Astrocyte (in vitro differentiated cells and primary cell): ENCODE measurements around the gene NEFH. TPM values are rescaled to one million over a fixed set of nuclear protein-coding genes. Genes with fewer than 3 reads are reported as not detected.

ENCODE experiments used
- DNase-seq: peaks from one replicate; pipeline ENCODE4 v3.0.0-alpha.2; 2010; ENCODE audit warnings: low read depth
- FAIRE-seq: peaks from 2 replicates; lab custom pipeline; 2011; peaks lifted over from hg19 to GRCh38; lab: Jason Lieb, UNC
- H2AFZ ChIP-seq: 2 replicates; pipeline ENCODE4 v1.6.0; 2012; ENCODE audit warnings: low read depth, low read length, inconsistent platforms
- H3K27ac ChIP-seq: 2 replicates; pipeline ENCODE4 v1.5.1; 2011; ENCODE audit warnings: low read depth, low read length, inconsistent platforms
- H3K27me3 ChIP-seq: 2 replicates; pipeline ENCODE4 v1.6.0; 2011; ENCODE audit warnings: low read length, inconsistent platforms; ENCODE audit not compliant: insufficient read depth
- H3K36me3 ChIP-seq: 2 replicates; pipeline ENCODE4 v1.5.1; 2011; ENCODE audit warnings: low read length, inconsistent platforms; ENCODE audit not compliant: insufficient read depth
- H3K4me1 ChIP-seq: 2 replicates; pipeline ENCODE4 v1.5.1; 2011; ENCODE audit warnings: low read length, inconsistent platforms; ENCODE audit not compliant: insufficient read depth
- H3K4me2 ChIP-seq: 2 replicates; pipeline ENCODE4 v1.6.0; 2012; ENCODE audit warnings: low read length, inconsistent platforms
- H3K4me3 ChIP-seq: 2 replicates; pipeline ENCODE4 v1.5.1; 2011; ENCODE audit warnings: low read depth, mild to moderate bottlenecking, low read length, inconsistent platforms; ENCODE audit not compliant: insufficient read depth
- H3K79me2 ChIP-seq: 2 replicates; pipeline ENCODE4 v1.6.0; 2012; ENCODE audit warnings: mild to moderate bottlenecking, low read length, inconsistent platforms; ENCODE audit not compliant: insufficient read depth
- H3K9ac ChIP-seq: 2 replicates; pipeline ENCODE4 v1.6.0; 2012; ENCODE audit warnings: mild to moderate bottlenecking, low read length, inconsistent platforms
- H3K9me3 ChIP-seq: 2 replicates; pipeline ENCODE4 v1.5.1; 2012; ENCODE audit warnings: low read depth, mild to moderate bottlenecking, low read length, inconsistent platforms; ENCODE audit not compliant: insufficient read depth
- H4K20me1 ChIP-seq: 2 replicates; pipeline ENCODE4 v1.6.0; 2012; ENCODE audit warnings: low read length, inconsistent platforms; ENCODE audit not compliant: insufficient read depth
- H3K27ac Mint-ChIP-seq: one replicate; pipeline ENCODE4 v1.8.0; 2021; ENCODE audit warnings: mild to moderate bottlenecking, mixed read lengths; ENCODE audit not compliant: unreplicated experiment
- H3K27me3 Mint-ChIP-seq: one replicate; pipeline ENCODE4 v1.8.0; 2021; ENCODE audit warnings: low read depth, mixed read lengths; ENCODE audit not compliant: unreplicated experiment
- H3K36me3 Mint-ChIP-seq: one replicate; pipeline ENCODE4 v1.8.0; 2021; ENCODE audit warnings: low read depth, mixed read lengths; ENCODE audit not compliant: unreplicated experiment
- H3K4me1 Mint-ChIP-seq: one replicate; pipeline ENCODE4 v1.8.0; 2021; ENCODE audit warnings: low read depth, mixed read lengths; ENCODE audit not compliant: unreplicated experiment
- H3K4me3 Mint-ChIP-seq: one replicate; pipeline ENCODE4 v1.8.0; 2021; ENCODE audit warnings: mild to moderate bottlenecking, moderate library complexity, mixed read lengths; ENCODE audit not compliant: unreplicated experiment
- H3K9me3 Mint-ChIP-seq: one replicate; pipeline ENCODE4 v1.8.0; 2021; ENCODE audit warnings: mild to moderate bottlenecking, mixed read lengths; ENCODE audit not compliant: unreplicated experiment
- CTCF ChIP-seq: IDR thresholded peaks from 2 replicates; pipeline ENCODE4 v1.5.1; 2011; ENCODE audit warnings: low read depth, mild to moderate bottlenecking, inconsistent platforms, low read length, moderate library complexity; ENCODE audit not compliant: insufficient read depth
- EZH2 ChIP-seq: IDR thresholded peaks from 2 replicates; pipeline ENCODE4 v1.6.1; 2012; ENCODE audit warnings: mild to moderate bottlenecking, low read length, inconsistent platforms; ENCODE audit not compliant: insufficient read depth
- total RNA-seq: library from RNA; stranded (reverse); gene quantifications from 2 replicates; pipeline ENCODE4 v1.2.1, GENCODE V29; 2021

Gene NEFH
- total RNA-seq, 1 donor from 2014 or later, result 3.1 TPM

GRCh38 chr22:29459773-29460172, 20.2 kb upstream of the NEFH start:
- no peaks in the 10 kb centered on the region for H3K27me3 ChIP-seq
- H3K4me1 Mint-ChIP-seq, result peaks cover 9% of the 10 kb centered on the region
- no peaks in the 10 kb centered on the region for H3K9me3 ChIP-seq
- no peaks in the 10 kb centered on the region for H3K79me2 ChIP-seq
- no peaks in the 10 kb centered on the region for H3K36me3 ChIP-seq
- peaks cover 3% of the 10 kb centered on the region for H3K27me3 Mint-ChIP-seq
- no peaks in the 10 kb centered on the region for H3K9me3 Mint-ChIP-seq
- no peaks in the 10 kb centered on the region for H3K36me3 Mint-ChIP-seq
- peaks cover 10% of the 10 kb centered on the region for H3K4me1 ChIP-seq
- TF ChIP-seq EZH2 (no peak), CTCF (no peak)
- H3K4me2 ChIP-seq, result no peak overlapping the region
- H2AFZ ChIP-seq, result peak overlapping the region; percentile 34
- no peak overlapping the region for H3K27ac Mint-ChIP-seq
- FAIRE-seq, result no peak
- H3K4me3 Mint-ChIP-seq, result no peak overlapping the region
- H3K4me3 ChIP-seq, result no peak overlapping the region
- H3K27ac ChIP-seq, result no peak overlapping the region
- H4K20me1 ChIP-seq, result no peaks in the 10 kb centered on the region
- no peak overlapping the region for H3K9ac ChIP-seq
- no peak for DNase-seq

GRCh38 chr22:29461263-29461662, 18.8 kb upstream of the NEFH start:
- H3K4me3 ChIP-seq, result no peak overlapping the region
- Mint-ChIP-seq H3K4me3 (no peak overlapping the region), H3K4me1 (peaks cover 8% of the 10 kb centered on the region), H3K36me3 (no peaks in the 10 kb centered on the region), H3K27me3 (peaks cover 7% of the 10 kb centered on the region), H3K27ac (no peak overlapping the region), H3K9me3 (no peaks in the 10 kb centered on the region)
- H3K4me1 ChIP-seq, result peaks cover 6% of the 10 kb centered on the region
- no peak overlapping the region for H2AFZ ChIP-seq
- no peaks in the 10 kb centered on the region for H4K20me1 ChIP-seq
- H3K36me3 ChIP-seq, result no peaks in the 10 kb centered on the region
- H3K4me2 ChIP-seq, result no peak overlapping the region
- no peaks in the 10 kb centered on the region for H3K79me2 ChIP-seq
- FAIRE-seq (no peak), DNase-seq (no peak)
- H3K27ac ChIP-seq, result no peak overlapping the region
- no peak overlapping the region for H3K9ac ChIP-seq
- no peak for TF ChIP-seq EZH2
- TF ChIP-seq CTCF, result no peak
- no peaks in the 10 kb centered on the region for H3K9me3 ChIP-seq
- H3K27me3 ChIP-seq, result no peaks in the 10 kb centered on the region

- Mint-ChIP-seq H3K27me3 (peaks cover 25% of the 10 kb centered on the region), H3K4me1 (no peaks in the 10 kb centered on the region), H3K4me3 (no peak overlapping the region), H3K36me3 (no peaks in the 10 kb centered on the region), H3K9me3 (no peaks in the 10 kb centered on the region), H3K27ac (no peak overlapping the region)
- Histone ChIP-seq H2AFZ (no peak overlapping the region), H3K4me1 (no peaks in the 10 kb centered on the region), H3K79me2 (no peaks in the 10 kb centered on the region), H3K27me3 (peaks cover 8% of the 10 kb centered on the region), H3K9me3 (no peaks in the 10 kb centered on the region), H4K20me1 (no peaks in the 10 kb centered on the region), H3K9ac (no peak overlapping the region), H3K4me3 (no peak overlapping the region), H3K27ac (no peak overlapping the region), H3K36me3 (no peaks in the 10 kb centered on the region), H3K4me2 (no peak overlapping the region)
- DNase-seq (no peak), FAIRE-seq (no peak)
- TF ChIP-seq CTCF, result no peak
- TF ChIP-seq EZH2, result no peak
Observed at GRCh38 chr22:29463629-29464028, 16.4 kb upstream of the NEFH start.
